Naive B cell (primary cell): ENCODE results near the gene PAPOLG. TPM values are rescaled to one million over a fixed set of nuclear protein-coding genes. Genes with fewer than 3 reads are reported as not detected.

Experiments
- ATAC-seq, 2 donors: fragments of 150-1000 bp; cut with Tn5 transposase; 2 replicates each; pipeline ENCODE4 v1.10.0; 2021; ENCODE audit warnings: low read depth in 2 of 2, mild to moderate bottlenecking in 2 of 2, moderate library complexity in 2 of 2
- DNase-seq: peaks from one replicate; pipeline ENCODE4 v3.0.0; 2022
- H3K27ac Mint-ChIP-seq, 6 donors: one replicate each; pipeline ENCODE4 v1.8.0; 2020 to 2022; ENCODE audit warnings: mild to moderate bottlenecking in 6 of 6, mixed read lengths in 6 of 6, moderate library complexity in 5 of 6, inconsistent platforms in 2 of 6
- H3K27me3 Mint-ChIP-seq, 3 donors: one replicate each; pipeline ENCODE4 v1.8.0; 2021 to 2022; ENCODE audit warnings: mixed read lengths in 3 of 3, mild to moderate bottlenecking in 1 of 3
- H3K36me3 Mint-ChIP-seq, 2 donors: one replicate each; pipeline ENCODE4 v1.8.0; 2020 to 2022; ENCODE audit warnings: mixed read lengths in 2 of 2, inconsistent platforms in 1 of 2, mild to moderate bottlenecking in 1 of 2
- H3K4me1 Mint-ChIP-seq, 3 donors: one replicate each; pipeline ENCODE4 v1.8.0; 2020 to 2022; ENCODE audit warnings: mixed read lengths in 3 of 3, inconsistent platforms in 1 of 3, mild to moderate bottlenecking in 1 of 3, moderate library complexity in 1 of 3
- H3K4me3 Mint-ChIP-seq, 8 donors: one replicate each; pipeline ENCODE4 v1.8.0; 2020 to 2022; ENCODE audit warnings: mild to moderate bottlenecking in 8 of 8, mixed read lengths in 8 of 8, moderate library complexity in 8 of 8, inconsistent platforms in 2 of 8
- H3K9me3 Mint-ChIP-seq, 7 donors: one replicate each; pipeline ENCODE4 v1.8.0; 2020 to 2022; ENCODE audit warnings: mixed read lengths in 7 of 7, mild to moderate bottlenecking in 5 of 7, inconsistent platforms in 2 of 7, moderate library complexity in 1 of 7
- polyA plus RNA-seq, 6 donors: library from polyadenylated mRNA; unstranded; fragments of 300-500 nt; fragmentation: Illumina TruSeq; gene quantifications; one replicate each; pipeline ENCODE4 v1.2.3, GENCODE V29; 2021; ENCODE audit warnings: low read depth in 6 of 6

PAPOLG gene
- polyA plus RNA-seq, 6 donors from 2014 or later = 8.1 to 20.5 (median 18.4) TPM

GRCh38 chr2:60741576-60741975, 14.5 kb upstream of the PAPOLG start:
- Mint-ChIP-seq H3K4me3 (no peak overlapping the region), H3K4me1 (peaks cover 4 to 9% (median 6%) of the 10 kb centered on the region in 3 donors), H3K9me3 (peaks cover 0 to 6% (median 0%) of the 10 kb centered on the region in 7 donors), H3K27me3 (peaks cover 12 to 29% (median 14%) of the 10 kb centered on the region in 3 donors), H3K36me3 (no peaks in the 10 kb centered on the region), H3K27ac (no peak overlapping the region)
- DNase-seq = no peak
- no peak for ATAC-seq

- Mint-ChIP-seq H3K36me3 (no peaks in the 10 kb centered on the region), H3K4me1 (peaks cover 4 to 9% (median 6%) of the 10 kb centered on the region in 3 donors), H3K27ac (no peak overlapping the region), H3K27me3 (peaks cover 12 to 23% (median 14%) of the 10 kb centered on the region in 3 donors), H3K9me3 (peaks cover 0 to 6% (median 0%) of the 10 kb centered on the region in 7 donors), H3K4me3 (no peak overlapping the region)
- ATAC-seq (no peak), DNase-seq (no peak)
These were observed 13.6 kb upstream of the PAPOLG start for GRCh38 chr2:60742419-60742818.

GRCh38 chr2:60745330-60745729, 10.7 kb upstream of the PAPOLG start:
- H3K9me3 Mint-ChIP-seq = no peaks in the 10 kb centered on the region
- H3K27ac Mint-ChIP-seq = no peak overlapping the region
- H3K27me3 Mint-ChIP-seq = peaks cover 0 to 8% (median 0%) of the 10 kb centered on the region in 3 donors
- ATAC-seq = no peak
- DNase-seq = no peak
- H3K36me3 Mint-ChIP-seq = peaks cover 0 to 7% of the 10 kb centered on the region in 2 donors
- H3K4me3 Mint-ChIP-seq = no peak overlapping the region
- H3K4me1 Mint-ChIP-seq = peaks cover 4 to 9% (median 6%) of the 10 kb centered on the region in 3 donors

GRCh38 chr2:60745761-60746160, 10.3 kb upstream of the PAPOLG start:
- Mint-ChIP-seq H3K4me3 (peak overlapping the region in 1 of 8 donors; percentile 78), H3K27me3 (peaks cover 0 to 8% (median 0%) of the 10 kb centered on the region in 3 donors), H3K36me3 (peaks cover 0 to 7% of the 10 kb centered on the region in 2 donors), H3K9me3 (no peaks in the 10 kb centered on the region), H3K27ac (no peak overlapping the region), H3K4me1 (peaks cover 4 to 9% (median 6%) of the 10 kb centered on the region in 3 donors)
- ATAC-seq = peak in 1 of 2 donors; percentile 18
- DNase-seq = no peak

- ATAC-seq (no peak), DNase-seq (no peak)
- peaks cover 0 to 8% (median 0%) of the 10 kb centered on the region in 3 donors for H3K27me3 Mint-ChIP-seq
- peaks cover 0 to 7% of the 10 kb centered on the region in 2 donors for H3K36me3 Mint-ChIP-seq
- H3K4me1 Mint-ChIP-seq = peaks cover 4 to 9% (median 6%) of the 10 kb centered on the region in 3 donors
- H3K27ac Mint-ChIP-seq = peak overlapping the region in 1 of 6 donors; percentile 79
- no peak overlapping the region for H3K4me3 Mint-ChIP-seq
- H3K9me3 Mint-ChIP-seq = no peaks in the 10 kb centered on the region
These were observed 9.8 kb upstream of the PAPOLG start for GRCh38 chr2:60746318-60746717.

- H3K4me1 Mint-ChIP-seq = peaks cover 26 to 35% (median 33%) of the 10 kb centered on the region in 3 donors
- peak overlapping the region in 2 of 8 donors; percentile 18 to 36 for H3K4me3 Mint-ChIP-seq
- peaks cover 3 to 20% of the 10 kb centered on the region in 2 donors for H3K36me3 Mint-ChIP-seq
- H3K9me3 Mint-ChIP-seq = no peaks in the 10 kb centered on the region
- H3K27me3 Mint-ChIP-seq = no peaks in the 10 kb centered on the region
- ATAC-seq (no peak), DNase-seq (no peak)
- peak overlapping the region in 1 of 6 donors; percentile 19 for H3K27ac Mint-ChIP-seq
These were observed 3.6 kb downstream of the PAPOLG start for GRCh38 chr2:60759654-60760053.

- Mint-ChIP-seq H3K4me3 (no peak overlapping the region), H3K27ac (no peak overlapping the region), H3K36me3 (peaks cover 6 to 32% of the 10 kb centered on the region in 2 donors), H3K9me3 (no peaks in the 10 kb centered on the region), H3K27me3 (no peaks in the 10 kb centered on the region), H3K4me1 (peaks cover 14 to 28% (median 21%) of the 10 kb centered on the region in 3 donors)
- no peak for DNase-seq
- no peak for ATAC-seq
These were observed 8.9 kb downstream of the PAPOLG start for GRCh38 chr2:60764736-60765534.

GRCh38 chr2:60766283-60766682, 10.2 kb downstream of the PAPOLG start:
- no peaks in the 10 kb centered on the region for H3K9me3 Mint-ChIP-seq
- no peaks in the 10 kb centered on the region for H3K27me3 Mint-ChIP-seq
- H3K4me1 Mint-ChIP-seq = peaks cover 10 to 18% (median 13%) of the 10 kb centered on the region in 3 donors
- DNase-seq (no peak), ATAC-seq (no peak)
- H3K27ac Mint-ChIP-seq = peak overlapping the region in 1 of 6 donors; percentile 79
- no peak overlapping the region for H3K4me3 Mint-ChIP-seq
- peaks cover 10 to 20% of the 10 kb centered on the region in 2 donors for H3K36me3 Mint-ChIP-seq

- Mint-ChIP-seq H3K4me3 (no peak overlapping the region), H3K36me3 (peaks cover 19 to 20% of the 10 kb centered on the region in 2 donors), H3K27ac (peak overlapping the region in 1 of 6 donors; percentile 5), H3K9me3 (no peaks in the 10 kb centered on the region), H3K4me1 (peaks cover 4 to 13% (median 11%) of the 10 kb centered on the region in 3 donors), H3K27me3 (no peaks in the 10 kb centered on the region)
- ATAC-seq (no peak), DNase-seq (no peak)
These were observed 15.4 kb downstream of the PAPOLG start for GRCh38 chr2:60771508-60771907.

- Mint-ChIP-seq H3K4me3 (no peak overlapping the region), H3K4me1 (no peaks in the 10 kb centered on the region), H3K27me3 (no peaks in the 10 kb centered on the region), H3K9me3 (no peaks in the 10 kb centered on the region), H3K36me3 (peaks cover 20 to 27% of the 10 kb centered on the region in 2 donors), H3K27ac (no peak overlapping the region)
- no peak for DNase-seq
- ATAC-seq = no peak
These were observed 19.1 kb downstream of the PAPOLG start for GRCh38 chr2:60775048-60775639.

- H3K36me3 Mint-ChIP-seq = peaks cover 15 to 23% of the 10 kb centered on the region in 2 donors
- H3K4me3 Mint-ChIP-seq = no peak overlapping the region
- H3K27me3 Mint-ChIP-seq = no peaks in the 10 kb centered on the region
- no peak for DNase-seq
- H3K9me3 Mint-ChIP-seq = no peaks in the 10 kb centered on the region
- no peaks in the 10 kb centered on the region for H3K4me1 Mint-ChIP-seq
- peak overlapping the region in 2 of 6 donors; percentile 11 to 63 for H3K27ac Mint-ChIP-seq
- no peak for ATAC-seq
These were observed 22.3 kb downstream of the PAPOLG start for GRCh38 chr2:60778352-60778751.

GRCh38 chr2:60779426-60779825, 23.4 kb downstream of the PAPOLG start:
- H3K36me3 Mint-ChIP-seq = peaks cover 13 to 20% of the 10 kb centered on the region in 2 donors
- ATAC-seq = no peak

GRCh38 chr2:60780721-60781120, 24.7 kb downstream of the PAPOLG start:
- ATAC-seq = no peak
- Mint-ChIP-seq H3K9me3 (no peaks in the 10 kb centered on the region), H3K4me3 (no peak overlapping the region), H3K27me3 (no peaks in the 10 kb centered on the region), H3K27ac (no peak overlapping the region), H3K4me1 (no peaks in the 10 kb centered on the region), H3K36me3 (peaks cover 13 to 20% of the 10 kb centered on the region in 2 donors)
- no peak for DNase-seq

More at GRCh38 chr2:60779426-60779825, 23.4 kb downstream of the PAPOLG start:
- Mint-ChIP-seq H3K4me3 (no peak overlapping the region), H3K27me3 (no peaks in the 10 kb centered on the region), H3K9me3 (no peaks in the 10 kb centered on the region), H3K4me1 (no peaks in the 10 kb centered on the region), H3K27ac (peak overlapping the region in 2 of 6 donors; percentile 44 to 51)
- DNase-seq = no peak
